ENCODE results near the gene GTF3C5. TPM values are rescaled to one million over a fixed set of nuclear protein-coding genes. Genes with fewer than 3 reads are reported as not detected.

GTF3C5 gene
- total and polyA plus RNA-seq, 9 of the 15 experiments (the other 6 are each of a cell fraction or from before 2014, with no cell fraction given): 3.8 to 118 (median 83.7) TPM

DNA sequence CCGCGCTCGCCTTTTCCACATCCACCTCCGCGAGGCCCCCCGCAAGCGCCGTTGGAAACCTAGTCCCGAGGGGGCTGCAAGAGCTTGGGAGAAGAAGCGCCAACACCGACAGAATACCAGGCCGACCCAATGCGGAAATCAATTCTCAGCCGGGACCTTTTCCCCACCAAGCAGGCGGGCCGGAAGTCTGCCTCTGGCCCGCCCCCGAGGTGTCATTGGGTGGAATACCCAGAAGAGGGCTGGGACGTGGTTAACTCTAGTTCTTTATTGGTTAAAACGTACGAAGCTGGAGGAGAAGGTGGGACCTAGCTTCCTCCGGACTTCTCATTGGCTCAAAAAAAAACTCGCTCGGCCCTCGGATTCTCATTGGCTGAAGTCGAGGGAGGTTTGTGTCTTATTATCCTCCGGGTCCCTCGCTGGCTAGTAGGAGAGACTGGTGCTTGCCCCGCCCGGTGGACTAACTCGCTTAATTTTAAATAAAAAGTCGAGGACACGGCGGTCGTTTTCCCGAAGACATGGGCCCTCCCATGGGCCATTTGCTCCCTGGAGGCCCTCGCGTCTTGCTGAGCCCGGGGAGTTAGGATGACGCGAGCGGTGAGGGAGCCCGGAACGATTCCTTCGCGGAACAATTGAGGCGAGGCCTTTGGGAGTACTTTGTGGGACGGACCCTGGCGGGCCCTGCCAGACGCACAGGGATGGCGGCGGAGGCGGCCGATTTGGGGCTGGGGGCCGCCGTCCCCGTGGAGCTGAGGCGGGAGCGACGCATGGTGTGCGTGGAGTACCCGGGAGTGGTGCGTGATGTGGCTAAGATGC is at the start of gene GTF3C5 (continued):
- TF ChIP-seq, protein P1, sequence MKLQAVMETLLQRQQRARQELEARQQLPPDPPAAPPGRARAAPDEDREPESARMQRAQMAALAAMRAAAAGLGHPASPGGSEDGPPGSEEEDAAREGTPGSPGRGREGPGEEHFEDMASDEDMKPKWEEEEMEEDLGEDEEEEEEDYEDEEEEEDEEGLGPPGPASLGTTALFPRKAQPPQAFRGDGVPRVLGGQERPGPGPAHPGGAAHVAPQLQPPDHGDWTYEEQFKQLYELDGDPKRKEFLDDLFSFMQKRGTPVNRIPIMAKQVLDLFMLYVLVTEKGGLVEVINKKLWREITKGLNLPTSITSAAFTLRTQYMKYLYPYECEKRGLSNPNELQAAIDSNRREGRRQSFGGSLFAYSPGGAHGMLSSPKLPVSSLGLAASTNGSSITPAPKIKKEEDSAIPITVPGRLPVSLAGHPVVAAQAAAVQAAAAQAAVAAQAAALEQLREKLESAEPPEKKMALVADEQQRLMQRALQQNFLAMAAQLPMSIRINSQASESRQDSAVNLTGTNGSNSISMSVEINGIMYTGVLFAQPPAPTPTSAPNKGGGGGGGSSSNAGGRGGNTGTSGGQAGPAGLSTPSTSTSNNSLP (IDR thresholded peaks at IDR 0.05; ENCODE audit: borderline replicate concordance, low read depth, low read length): peak; percentile 47; the same call in 1 of the 2 replicates
- TF ChIP-seq ETV1 (tag; conservative IDR thresholded peaks at IDR 0.05; ENCODE audit: low read depth) (peak; percentile 67), TRIM28 (IDR thresholded peaks at IDR 0.05) (peak; percentile 79), RAD21 (CRISPR knock-in tag; conservative IDR thresholded peaks at IDR 0.05 in 1 of 2, IDR thresholded peaks at IDR 0.05 in 1 of 2) (0 out of 4 replicates have a peak, but pooled peaks of 1 of the 2 experiments have one; percentile 5), ZNF583 (CRISPR knock-in tag; IDR thresholded peaks at IDR 0.05) (peak; percentile 55; the same call in 1 of the 2 replicates), NCOA1 (IDR thresholded peaks at IDR 0.05; ENCODE audit: low read depth) (peak; percentile 99), POLR2G (IDR thresholded peaks at IDR 0.05; ENCODE audit: low read depth, low read length) (peak; percentile 95), TEAD1 (CRISPR knock-in tag; IDR thresholded peaks at IDR 0.05) (peak in 1 of 2 experiments; percentile 51; a peak in 1 of 4 replicates), PML (IDR thresholded peaks at IDR 0.05; ENCODE audit: low read length) (peak; percentile 80), SETDB1 (IDR thresholded peaks at IDR 0.05; ENCODE audit: low read length) (no peak), ZNF408 (CRISPR knock-in tag; IDR thresholded peaks at IDR 0.05; ENCODE audit: low read depth) (no peak), ETV5 (CRISPR knock-in tag; IDR thresholded peaks at IDR 0.05; ENCODE audit: low read depth) (peak; percentile 22; the same call in 1 of the 2 replicates), MTA3 (IDR thresholded peaks at IDR 0.05; ENCODE audit: borderline replicate concordance) (peak; percentile 95), SPI1 (IDR thresholded peaks at IDR 0.05; ENCODE audit: borderline replicate concordance, low read depth, low read length) (0 out of 2 replicates have a peak, but pooled peaks have one; percentile 7), KLF13 (tag; IDR thresholded peaks at IDR 0.05; ENCODE audit: borderline replicate concordance, low read depth) (peak; percentile 77), KDM1A (IDR thresholded peaks at IDR 0.05) (no peak), NONO (IDR thresholded peaks at IDR 0.05; ENCODE audit: low read depth in 2 of 2, low read length in 1 of 2) (peak in 1 of 2 experiments; percentile 54; a peak in 1 of 4 replicates), MCM7 (IDR thresholded peaks at IDR 0.05) (no peak), FOS (IDR thresholded peaks at IDR 0.05; ENCODE audit: extremely low read depth, insufficient read length) (peak; percentile 93), NR1H2 (CRISPR knock-in tag; IDR thresholded peaks at IDR 0.05) (no peak)
- TF ChIP-seq, protein P2, sequence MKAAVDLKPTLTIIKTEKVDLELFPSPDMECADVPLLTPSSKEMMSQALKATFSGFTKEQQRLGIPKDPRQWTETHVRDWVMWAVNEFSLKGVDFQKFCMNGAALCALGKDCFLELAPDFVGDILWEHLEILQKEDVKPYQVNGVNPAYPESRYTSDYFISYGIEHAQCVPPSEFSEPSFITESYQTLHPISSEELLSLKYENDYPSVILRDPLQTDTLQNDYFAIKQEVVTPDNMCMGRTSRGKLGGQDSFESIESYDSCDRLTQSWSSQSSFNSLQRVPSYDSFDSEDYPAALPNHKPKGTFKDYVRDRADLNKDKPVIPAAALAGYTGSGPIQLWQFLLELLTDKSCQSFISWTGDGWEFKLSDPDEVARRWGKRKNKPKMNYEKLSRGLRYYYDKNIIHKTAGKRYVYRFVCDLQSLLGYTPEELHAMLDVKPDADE (conservative IDR thresholded peaks at IDR 0.05; ENCODE audit: control insufficient read depth, low read depth, low read length): peak; percentile 69; the same call in 1 of the 2 replicates
- TF ChIP-seq, protein P3, sequence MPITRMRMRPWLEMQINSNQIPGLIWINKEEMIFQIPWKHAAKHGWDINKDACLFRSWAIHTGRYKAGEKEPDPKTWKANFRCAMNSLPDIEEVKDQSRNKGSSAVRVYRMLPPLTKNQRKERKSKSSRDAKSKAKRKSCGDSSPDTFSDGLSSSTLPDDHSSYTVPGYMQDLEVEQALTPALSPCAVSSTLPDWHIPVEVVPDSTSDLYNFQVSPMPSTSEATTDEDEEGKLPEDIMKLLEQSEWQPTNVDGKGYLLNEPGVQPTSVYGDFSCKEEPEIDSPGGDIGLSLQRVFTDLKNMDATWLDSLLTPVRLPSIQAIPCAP (CRISPR knock-in tag; IDR thresholded peaks at IDR 0.05; ENCODE audit: borderline replicate concordance): 0 out of 2 replicates have a peak, but pooled peaks have one; percentile 37
- TF ChIP-seq, protein P4, sequence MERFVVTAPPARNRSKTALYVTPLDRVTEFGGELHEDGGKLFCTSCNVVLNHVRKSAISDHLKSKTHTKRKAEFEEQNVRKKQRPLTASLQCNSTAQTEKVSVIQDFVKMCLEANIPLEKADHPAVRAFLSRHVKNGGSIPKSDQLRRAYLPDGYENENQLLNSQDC (CRISPR knock-in tag; IDR thresholded peaks at IDR 0.05): peak; percentile 81
